HepG2 (cell line): Measurements from ENCODE around the gene FAM221B.

ENCODE experiments used
- ZFP36L2 ChIP-seq: sonication (generic); formaldehyde crosslinking; IDR thresholded peaks from 2 replicates; pipeline ENCODE4 v1.4.0; 2020; ENCODE audit warnings: missing genetic modification reagents
- ZNF17 ChIP-seq: sonication (generic); formaldehyde crosslinking; IDR thresholded peaks from 2 replicates; pipeline ENCODE4 v1.5.0; 2020; ENCODE audit warnings: mild to moderate bottlenecking, missing genetic modification reagents

DNA sequence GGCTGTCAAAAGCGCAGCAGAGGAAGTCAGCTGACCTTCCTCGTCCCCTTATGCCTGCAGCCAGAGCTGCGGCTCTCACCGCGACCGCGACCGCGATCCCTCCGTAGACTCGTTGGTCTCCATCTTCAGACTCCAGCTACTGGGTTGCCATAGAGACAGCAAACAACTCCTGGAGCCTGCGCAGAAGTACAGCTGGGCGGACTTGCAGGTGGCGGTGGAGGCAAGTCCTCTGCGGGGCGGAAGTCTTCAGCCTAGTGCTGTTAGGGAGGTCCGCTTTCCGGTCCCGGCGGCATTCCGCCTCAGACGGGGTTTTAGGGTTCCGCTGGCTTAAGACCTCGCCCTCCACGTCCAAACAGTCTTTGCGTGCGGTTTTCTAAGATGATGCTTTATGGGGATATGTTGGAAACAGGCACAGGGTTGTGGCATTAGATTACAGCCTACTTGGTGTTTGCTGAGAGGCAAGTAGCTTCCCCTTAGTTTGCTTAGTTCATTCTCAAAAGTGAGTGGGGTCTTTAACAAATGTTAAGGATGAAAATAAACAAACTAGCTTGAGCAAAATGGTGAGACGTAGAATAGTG lies 16.4 kb downstream of the FAM221B start, which contains the start of gene SPAG8:
- TF ChIP-seq ZNF17 (CRISPR knock-in tag) (no peak), ZFP36L2 (CRISPR knock-in tag) (0 out of 2 replicates have a peak, but pooled peaks have one; percentile 17)
